GM12878 (cell line): ENCODE measurements around the gene TRMT1. TPM values are rescaled to one million over a fixed set of nuclear protein-coding genes. Genes with fewer than 3 reads are reported as not detected.

Experiments used
- ATF2 ChIP-seq: IDR thresholded peaks from 2 replicates; pipeline ENCODE4 v1.6.1; 2012; ENCODE audit warnings: low read length, inconsistent platforms
- BACH1 ChIP-seq: fragments of 450-650 bp; IDR thresholded peaks from 2 replicates; pipeline ENCODE4 v1.6.1; 2017; ENCODE audit warnings: mild to moderate bottlenecking, borderline replicate concordance
- BCL3 ChIP-seq: IDR thresholded peaks from 2 replicates; pipeline ENCODE4 v1.6.1; 2011; ENCODE audit warnings: borderline replicate concordance, low read depth, mild to moderate bottlenecking, moderate library complexity, low read length; ENCODE audit not compliant: insufficient read depth, poor library complexity, severe bottlenecking
- BHLHE40 ChIP-seq, 2 experiments: fragments of 450-650 bp in 1 of 2; IDR thresholded peaks; 2 replicates each; pipeline ENCODE4 v1.6.1; 2011 to 2017; ENCODE audit warnings: low read depth in 2 of 2, borderline replicate concordance in 1 of 2, improper control_type of control experiment in 1 of 2, low read length in 1 of 2, mild to moderate bottlenecking in 1 of 2
- BRCA1 ChIP-seq: IDR thresholded peaks from 2 replicates; pipeline ENCODE4 v1.6.1; 2011; ENCODE audit warnings: low read depth, low read length, improper control_type of control experiment
- CBX5 ChIP-seq: sonication (generic); IDR thresholded peaks from 2 replicates; pipeline ENCODE4 v1.6.1; 2016; ENCODE audit warnings: low read depth, moderate library complexity, mild to moderate bottlenecking, inconsistent platforms
- CREM ChIP-seq: IDR thresholded peaks from 2 replicates; pipeline ENCODE4 v1.6.1; 2014; ENCODE audit warnings: antibody characterized with exemption, low read depth
- EED ChIP-seq: sonication (generic); IDR thresholded peaks from 2 replicates; pipeline ENCODE4 v1.6.1; 2016; ENCODE audit warnings: antibody characterized with exemption, low read depth
- ESRRA ChIP-seq: IDR thresholded peaks from 2 replicates; pipeline ENCODE4 v1.6.1; 2012; ENCODE audit warnings: mild to moderate bottlenecking, low read length, improper control_type of control experiment
- HCFC1 ChIP-seq: fragments of 150-350 bp; IDR thresholded peaks from 2 replicates; pipeline ENCODE4 v1.6.1; 2014; ENCODE audit warnings: low read length
- IRF5 ChIP-seq: fragments of 450-650 bp; IDR thresholded peaks from 2 replicates; pipeline ENCODE4 v1.6.1; 2017; ENCODE audit warnings: borderline replicate concordance
- LARP7 ChIP-seq: fragments of 450-650 bp; IDR thresholded peaks from 2 replicates; pipeline ENCODE4 v1.6.1; 2017; ENCODE audit warnings: mild to moderate bottlenecking
- MXI1 ChIP-seq: fragments of 150-350 bp; IDR thresholded peaks from 2 replicates; pipeline ENCODE4 v1.6.1; 2011; ENCODE audit warnings: low read depth, mild to moderate bottlenecking, inconsistent platforms, low read length, improper control_type of control experiment
- NR2C1 ChIP-seq: fragments of 450-650 bp; IDR thresholded peaks from 2 replicates; pipeline ENCODE4 v1.6.1; 2017; ENCODE audit warnings: antibody characterized with exemption, mild to moderate bottlenecking, moderate library complexity
- PAX8 ChIP-seq: fragments of 450-650 bp; IDR thresholded peaks from 2 replicates; pipeline ENCODE4 v1.6.1; 2017; ENCODE audit warnings: mild to moderate bottlenecking, moderate library complexity
- POLR2AphosphoS5 ChIP-seq: IDR thresholded peaks from 2 replicates; pipeline ENCODE4 v1.6.1; 2011; ENCODE audit warnings: mild to moderate bottlenecking, low read length, inconsistent platforms
- RAD21 ChIP-seq: IDR thresholded peaks from 2 replicates; pipeline ENCODE4 v1.6.1; 2011; ENCODE audit warnings: mild to moderate bottlenecking, low read depth, low read length, moderate library complexity; ENCODE audit not compliant: insufficient read depth
- RAD51 ChIP-seq: fragments of 450-650 bp; IDR thresholded peaks from 2 replicates; pipeline ENCODE4 v1.6.1; 2016; ENCODE audit warnings: moderate library complexity, mild to moderate bottlenecking, inconsistent platforms
- RELA ChIP-seq: fragments of 450-650 bp; IDR thresholded peaks from 2 replicates; pipeline ENCODE4 v1.8.0; 2014; ENCODE audit warnings: borderline replicate concordance; ENCODE audit not compliant: partially characterized antibody
- REST ChIP-seq: IDR thresholded peaks from 2 replicates; pipeline ENCODE4 v1.6.1; 2012; ENCODE audit warnings: mild to moderate bottlenecking, low read depth, low read length
- SMARCA5 ChIP-seq: fragments of 450-650 bp; IDR thresholded peaks from 2 replicates; pipeline ENCODE4 v1.6.1; 2017; ENCODE audit warnings: mild to moderate bottlenecking
- SRF ChIP-seq, 2 experiments: IDR thresholded peaks; 2 replicates each; pipeline ENCODE4 v1.6.1; 2011; ENCODE audit warnings: low read depth in 2 of 2, low read length in 2 of 2, mild to moderate bottlenecking in 1 of 2, moderate library complexity in 1 of 2
- ZNF207 ChIP-seq: fragments of 450-650 bp; IDR thresholded peaks from 2 replicates; pipeline ENCODE4 v1.6.1; 2014; ENCODE audit warnings: antibody characterized with exemption, mild to moderate bottlenecking, borderline replicate concordance
- polyA plus RNA-seq, 11 experiments: library from polyadenylated mRNA; depleted of rRNA in 4 of 11; unstranded in 6 of 11; stranded (reverse) in 5 of 11; fragments of >200 nt; fragmentation: Nextera tagmentation in 4 of 11; fragmentation: Illumina TruSeq in 1 of 11; extraction: Ambion mirVana in 4 of 11; extraction: Trizol in 1 of 11; gene quantifications; 1 replicate in 1 of 11; 2 replicates in 10 of 11; pipeline versions ENCODE4 v1.2.1 to v1.2.3, GENCODE V29; 2011 to 2016; ENCODE audit warnings: inconsistent platforms in 2 of 11, missing spikeins in 2 of 11, low read depth in 1 of 11
- total RNA-seq, 4 experiments: library from RNA; depleted of rRNA in 3 of 4; stranded (reverse); fragments of >200 nt in 3 of 4; fragmentation: Illumina TruSeq in 1 of 4; extraction: Trizol in 1 of 4; gene quantifications; 2 replicates each; pipeline versions ENCODE4 v1.2.1 to v1.2.3, GENCODE V29; 2013 to 2021

TRMT1 gene
- total and polyA plus RNA-seq, 10 of the 15 experiments (the other 5 are each of a cell fraction or from before 2014, with no cell fraction given) = 3.4 to 68.8 (median 34.8) TPM

- TF ChIP-seq BCL3 = no peak
- TF ChIP-seq MXI1 = peak; percentile 100
- peak; percentile 98 for TF ChIP-seq SMARCA5
- TF ChIP-seq BHLHE40 (IDR thresholded peaks at IDR 0.05; ENCODE audit: borderline replicate concordance in 1 of 2, low read depth in 2 of 2, low read length in 1 of 2) = peak; percentile 83 to 85
- TF ChIP-seq ESRRA = no peak
- TF ChIP-seq RAD21 = no peak
- TF ChIP-seq NR2C1 = 0 out of 2 replicates have a peak, but pooled peaks have one; percentile 14
- no peak; the same call in none of the 2 replicates for TF ChIP-seq CREM
- no peak for TF ChIP-seq ATF2
- peak; percentile 59; the same call in 1 of the 2 replicates for TF ChIP-seq ZNF207
- no peak; the same call in 1 of the 2 replicates for TF ChIP-seq LARP7
- TF ChIP-seq HCFC1 = peak; percentile 82
- TF ChIP-seq EED = peak; percentile 81
- peak; percentile 93 for TF ChIP-seq RAD51
- TF ChIP-seq REST = 0 out of 2 replicates have a peak, but pooled peaks have one; percentile 21
- TF ChIP-seq PAX8 = no peak
- TF ChIP-seq IRF5 = no peak
- TF ChIP-seq BACH1 = no peak
- TF ChIP-seq CBX5 = no peak
- 0 out of 2 replicates have a peak, but pooled peaks have one; percentile 35 for TF ChIP-seq POLR2AphosphoS5
- no peak for TF ChIP-seq BRCA1
- peak in 1 of 2 experiments; percentile 42; a peak in 1 of 4 replicates for TF ChIP-seq SRF (IDR thresholded peaks at IDR 0.05; ENCODE audit: low read depth in 2 of 2, low read length in 2 of 2)
- TF ChIP-seq RELA = peak; percentile 56
Measured at GRCh38 chr19:13116282-13117175, at the start of gene TRMT1 (continued).
